Esophagus muscularis mucosa (tissue), 3 donors: ENCODE measurements around the gene DPYSL4.

Source experiments
- CTCF ChIP-seq, 3 experiments: fragments of 200-600 bp in 2 of 3; fragments of 450-650 bp in 1 of 3; sonication (generic) in 2 of 3; IDR thresholded peaks; one replicate each; pipeline ENCODE4 v1.5.1; 2017 to 2019; ENCODE audit warnings: antibody characterized with exemption in 3 of 3, mild to moderate bottlenecking in 2 of 3, moderate library complexity in 1 of 3
- POLR2A ChIP-seq: fragments of 450-650 bp; IDR thresholded peaks from one replicate; pipeline ENCODE4 v1.6.1; 2017; ENCODE audit warnings: antibody characterized with exemption, moderate library complexity, mild to moderate bottlenecking, low read depth

GRCh38 chr10:132156382-132156781 is 30.4 kb upstream of the DPYSL4 start:
- TF ChIP-seq CTCF (IDR thresholded peaks at IDR 0.05) (no peak), POLR2A (no peak)
